ENCODE measurements around the gene PARL.

The PARL gene

GRCh38 chr3:183854318-183855035, 30.2 kb downstream of the PARL start:
- intact Hi-C loops (cut with DNase I; ENCODE audit: low total_unique reads) = no loop called here
- Histone ChIP-seq H3K4me1 (no peaks in the 10 kb centered on the region), H3K9me3 (no peaks in the 10 kb centered on the region), H3K27ac (no peak overlapping the region), H3K4me3 (no peak overlapping the region), H3K36me3 (peaks cover 5 to 75% (median 47%) of the 10 kb centered on the region in 3 donors), H3K27me3 (no peaks in the 10 kb centered on the region)
- TF ChIP-seq CTCF (IDR thresholded peaks at IDR 0.05) = no peak
- DNase-seq = no peak

GRCh38 chr3:183845608-183846288, 38.9 kb downstream of the PARL start:
- peaks cover 72 to 77% (median 76%) of the 10 kb centered on the region in 3 donors for H3K36me3 ChIP-seq
- TF ChIP-seq CTCF (IDR thresholded peaks at IDR 0.05) = no peak
- no peaks in the 10 kb centered on the region for H3K27me3 ChIP-seq
- no peak for DNase-seq
- H3K4me1 ChIP-seq = no peaks in the 10 kb centered on the region
- H3K27ac ChIP-seq = no peak overlapping the region
- H3K4me3 ChIP-seq = no peak overlapping the region
- no peaks in the 10 kb centered on the region for H3K9me3 ChIP-seq
- intact Hi-C loops (cut with DNase I; ENCODE audit: low total_unique reads) = no loop called here

- H3K9me3 ChIP-seq = no peaks in the 10 kb centered on the region
- no peaks in the 10 kb centered on the region for H3K27me3 ChIP-seq
- H3K4me1 ChIP-seq = no peaks in the 10 kb centered on the region
- no peak for DNase-seq
- no peak overlapping the region for H3K4me3 ChIP-seq
- H3K27ac ChIP-seq = no peak overlapping the region
- peaks cover 77 to 79% (median 79%) of the 10 kb centered on the region in 3 donors for H3K36me3 ChIP-seq
- intact Hi-C loops (cut with DNase I; ENCODE audit: low total_unique reads) = no loop called here
- TF ChIP-seq CTCF (IDR thresholded peaks at IDR 0.05) = no peak
These were observed 39.6 kb downstream of the PARL start for GRCh38 chr3:183845090-183845489.

- H3K9me3 ChIP-seq = no peaks in the 10 kb centered on the region
- intact Hi-C loops (cut with DNase I; ENCODE audit: low total_unique reads) = no loop called here
- H3K27me3 ChIP-seq = no peaks in the 10 kb centered on the region
- H3K4me3 ChIP-seq = no peak overlapping the region
- peaks cover 79 to 84% (median 80%) of the 10 kb centered on the region in 3 donors for H3K36me3 ChIP-seq
- H3K27ac ChIP-seq = no peak overlapping the region
- TF ChIP-seq CTCF (IDR thresholded peaks at IDR 0.05) = no peak
- no peaks in the 10 kb centered on the region for H3K4me1 ChIP-seq
- DNase-seq = no peak
These were observed 40.1 kb downstream of the PARL start for GRCh38 chr3:183844606-183845005.

GRCh38 chr3:183839751-183840150, 44.9 kb downstream of the PARL start:
- H3K27me3 ChIP-seq = no peaks in the 10 kb centered on the region
- intact Hi-C loops (cut with DNase I; ENCODE audit: low total_unique reads) = no loop called here
- DNase-seq = no peak

More at GRCh38 chr3:183839751-183840150, 44.9 kb downstream of the PARL start:
- TF ChIP-seq CTCF (IDR thresholded peaks at IDR 0.05) = no peak
- no peaks in the 10 kb centered on the region for H3K4me1 ChIP-seq
- peaks cover 62 to 80% (median 71%) of the 10 kb centered on the region in 3 donors for H3K36me3 ChIP-seq
- no peak overlapping the region for H3K27ac ChIP-seq
- no peaks in the 10 kb centered on the region for H3K9me3 ChIP-seq
- H3K4me3 ChIP-seq = no peak overlapping the region

Data from tibial artery (tissue), 4 donors.